NAMALWA (cell line): ENCODE measurements around the gene DCDC2B.
"Not testable (repeated sequence)": the region's sequence is repeated elsewhere in the genome, so short reads cannot be mapped to it uniquely, and the experiment has no call there.

Source experiments
- DNase-seq: peaks from one replicate; pipeline ENCODE4 v3.0.0-alpha.2; 2015; ENCODE audit warnings: low spot score

The DCDC2B gene

DNA sequence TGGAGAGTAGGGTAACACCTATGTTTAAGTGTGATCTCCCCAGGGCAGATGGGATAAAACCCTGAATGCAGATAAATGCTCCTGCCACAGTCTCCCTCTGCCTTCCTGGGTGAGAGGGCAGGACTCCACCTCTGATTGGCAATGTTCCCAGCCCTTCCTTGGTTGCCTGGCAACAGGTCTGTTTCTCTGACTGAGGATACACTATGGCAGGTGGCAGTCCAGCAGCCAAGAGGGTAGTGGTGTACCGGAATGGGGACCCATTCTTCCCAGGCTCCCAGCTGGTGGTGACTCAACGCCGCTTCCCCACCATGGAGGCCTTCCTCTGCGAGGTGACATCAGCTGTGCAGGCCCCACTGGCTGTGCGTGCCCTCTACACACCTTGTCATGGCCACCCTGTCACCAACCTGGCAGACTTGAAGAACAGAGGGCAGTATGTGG is at the start of gene DCDC2B:
Gene DCDC2B, plus strand, starts transcription at position 199 of the 438 bp plus-strand sequence. Its CDS starts 5 bp downstream, at position 204.
- DNase-seq = no peak

DNA sequence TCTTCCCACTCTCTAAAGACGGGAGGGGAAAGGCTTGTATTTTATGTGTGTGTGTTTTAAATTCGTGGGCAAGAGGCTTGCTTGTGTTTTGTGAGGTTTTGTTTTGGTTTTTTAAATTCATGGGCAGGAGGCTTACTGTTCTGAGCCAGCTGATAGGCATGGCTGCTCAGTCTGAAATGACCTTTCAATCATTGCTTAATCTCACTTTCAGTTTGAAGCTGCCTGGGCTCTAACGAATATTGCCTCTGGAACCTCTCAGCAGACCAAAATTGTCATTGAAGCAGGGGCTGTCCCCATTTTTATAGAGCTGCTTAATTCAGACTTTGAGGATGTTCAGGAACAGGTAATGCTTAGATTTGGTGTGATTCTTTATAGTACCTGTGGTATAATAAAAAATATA is 49.7 kb upstream of the DCDC2B start:
- no peak for DNase-seq

- no peak for DNase-seq
Measured at GRCh38 chr1:32163405-32163804, 45.5 kb upstream of the DCDC2B start.

- not testable (repeated sequence) for DNase-seq
Measured at GRCh38 chr1:32165633-32166032, 43.3 kb upstream of the DCDC2B start.

- no peak for DNase-seq
Measured at GRCh38 chr1:32170991-32171390, 37.9 kb upstream of the DCDC2B start.

DNA sequence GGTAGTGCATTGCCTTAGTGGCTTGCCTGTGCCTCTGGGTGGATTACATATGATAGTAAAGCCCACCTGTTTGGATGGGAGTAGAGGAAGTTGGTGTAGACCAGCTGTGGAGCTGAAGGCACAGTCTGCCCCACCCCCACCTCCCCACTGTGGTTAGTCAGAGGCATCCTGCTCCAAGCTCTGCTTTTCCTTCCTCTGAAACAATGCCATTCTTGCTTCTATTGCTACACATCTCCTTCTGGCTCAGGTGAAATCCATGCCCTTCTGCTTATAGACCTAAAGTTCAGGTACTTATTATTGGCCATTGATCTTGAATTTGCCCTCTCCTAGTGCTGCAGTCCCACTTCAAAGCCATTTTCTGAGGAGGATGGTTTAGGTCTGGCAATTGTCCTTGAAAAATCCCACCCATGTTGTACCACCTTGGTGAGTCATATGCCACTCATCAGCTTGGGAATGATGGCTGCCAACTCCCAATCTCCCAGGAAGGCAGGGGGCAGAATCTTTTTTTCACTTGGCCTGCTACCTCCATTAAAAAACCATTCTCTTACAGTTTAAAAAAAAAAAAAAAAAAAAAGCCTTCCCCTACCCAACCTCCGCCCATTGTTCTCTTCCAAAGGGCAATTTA is 36.2 kb upstream of the DCDC2B start:
- DNase-seq = no peak

DNA sequence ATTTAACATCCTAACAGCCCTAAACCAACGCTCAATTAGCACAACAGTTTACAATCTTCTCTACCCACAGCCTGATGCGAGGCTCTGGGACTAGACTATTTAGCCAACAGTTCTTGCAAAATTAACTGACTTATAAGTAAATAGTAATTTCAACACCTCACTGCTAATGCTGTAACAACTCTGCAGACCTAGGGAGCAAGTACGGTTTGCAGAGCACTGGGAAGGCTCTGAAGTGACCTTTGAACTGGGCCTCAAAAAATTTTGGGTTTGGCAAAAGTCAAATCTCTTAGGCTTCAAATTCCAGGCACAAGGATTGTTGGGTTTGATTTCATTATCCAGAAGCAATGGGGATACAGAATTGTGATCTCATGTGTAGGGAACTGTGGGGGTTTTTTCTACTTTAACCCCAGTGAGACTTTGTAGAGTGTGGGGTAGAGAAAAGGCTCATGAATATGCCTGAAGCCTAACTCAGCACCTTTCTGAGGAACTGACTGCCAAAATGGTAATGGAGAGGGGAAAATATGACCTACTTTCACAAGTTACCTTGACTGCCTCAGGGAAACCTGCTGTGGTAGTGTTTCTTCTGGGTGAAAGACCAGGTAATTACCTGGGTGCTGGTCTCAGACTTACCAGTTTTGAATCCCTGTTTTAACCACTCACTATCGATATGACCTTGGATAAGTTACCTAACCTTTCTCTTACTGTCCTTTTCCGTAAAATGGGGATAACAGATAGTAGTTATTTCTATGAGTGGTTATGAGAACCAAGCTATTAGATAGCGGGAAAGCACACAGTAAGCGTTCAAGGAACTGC is 30.3 kb upstream of the DCDC2B start:
- DNase-seq = no peak

DNA sequence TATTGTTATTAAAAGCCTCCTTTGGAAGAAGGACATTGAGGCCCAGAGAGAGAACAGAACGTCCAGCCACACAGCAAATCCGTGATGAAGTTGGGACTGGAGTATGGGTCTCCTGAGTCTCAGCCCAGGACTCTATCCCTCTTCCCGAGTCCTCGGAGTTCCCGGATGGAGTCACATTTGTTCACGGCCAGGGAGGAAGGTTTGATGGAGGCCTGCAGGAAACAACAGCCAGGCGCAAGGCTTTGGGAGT is 29.8 kb upstream of the DCDC2B start:
- DNase-seq = no peak

- peak; percentile 89 for DNase-seq
Measured at GRCh38 chr1:32179443-32180185, 29.3 kb upstream of the DCDC2B start, which contains the start of gene TXLNA. TSS of gene TXLNA (plus strand) at chr1:32179675. CDS start at chr1:32180346, 671 bp downstream.

GRCh38 chr1:32180186-32181060 is 28.5 kb upstream of the DCDC2B start:
- DNase-seq = peak; percentile 49

DNA sequence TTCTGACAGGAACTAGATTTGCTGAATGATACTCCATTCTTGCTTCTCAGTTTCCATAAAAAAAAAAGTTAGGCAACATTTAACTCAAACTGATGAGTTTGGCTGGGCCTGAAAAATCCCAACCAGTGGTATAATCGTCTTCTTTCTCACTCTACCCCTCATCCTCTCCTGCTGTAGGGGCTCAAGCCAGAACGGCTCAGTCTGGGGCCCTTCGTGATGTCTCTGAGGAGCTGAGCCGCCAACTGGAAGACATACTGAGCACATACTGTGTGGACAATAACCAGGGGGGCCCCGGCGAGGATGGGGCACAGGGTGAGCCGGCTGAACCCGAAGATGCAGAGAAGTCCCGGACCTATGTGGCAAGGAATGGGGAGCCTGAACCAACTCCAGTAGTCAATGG is 27.8 kb upstream of the DCDC2B start:
- DNase-seq = no peak

GRCh38 chr1:32181563-32181962 is 27.3 kb upstream of the DCDC2B start:
- DNase-seq = no peak

DNA sequence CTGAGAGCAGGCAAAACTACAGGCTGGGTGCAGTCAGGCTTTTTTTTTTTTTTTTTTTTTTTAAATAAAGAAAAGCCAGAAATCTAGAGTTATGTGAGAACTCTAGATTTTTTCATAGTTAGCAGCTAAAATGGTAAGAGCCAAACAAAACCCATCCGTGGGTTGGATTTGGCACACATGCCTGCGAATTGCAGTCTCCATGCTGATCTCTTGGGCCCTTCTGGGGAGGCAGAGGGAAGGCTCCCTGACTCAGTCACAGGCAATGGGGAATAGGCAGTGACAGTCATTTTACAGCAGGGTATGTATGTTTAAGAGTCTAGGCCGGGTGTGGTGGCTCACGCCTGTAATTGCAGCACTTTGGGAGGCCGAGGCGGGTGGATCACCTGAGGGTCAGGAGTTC is 26.8 kb upstream of the DCDC2B start:
- DNase-seq = no peak

- no peak for DNase-seq
Measured at GRCh38 chr1:32184650-32185049, 24.2 kb upstream of the DCDC2B start.

- no peak for DNase-seq
Measured at GRCh38 chr1:32186077-32186476, 22.8 kb upstream of the DCDC2B start.

DNA sequence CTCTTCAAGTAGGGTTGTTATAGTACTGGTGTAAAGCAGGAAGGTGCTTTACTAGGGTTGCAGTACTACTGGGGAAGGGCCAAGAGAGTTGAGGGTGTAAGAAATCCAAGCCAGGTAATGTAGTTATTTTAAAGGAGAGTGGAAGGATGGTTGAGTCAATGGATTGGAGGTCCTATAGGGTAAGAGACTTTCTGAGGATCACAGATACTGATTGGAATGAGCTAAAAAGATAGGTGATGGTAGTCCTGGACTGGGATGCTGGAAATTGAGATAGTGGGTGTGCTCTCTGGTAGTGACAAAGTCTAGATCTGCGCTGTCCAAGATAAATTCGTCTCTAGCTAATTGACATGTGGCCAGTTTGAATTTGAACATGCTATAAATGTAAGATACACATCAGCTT is 22.4 kb upstream of the DCDC2B start:
- no peak for DNase-seq

DNA sequence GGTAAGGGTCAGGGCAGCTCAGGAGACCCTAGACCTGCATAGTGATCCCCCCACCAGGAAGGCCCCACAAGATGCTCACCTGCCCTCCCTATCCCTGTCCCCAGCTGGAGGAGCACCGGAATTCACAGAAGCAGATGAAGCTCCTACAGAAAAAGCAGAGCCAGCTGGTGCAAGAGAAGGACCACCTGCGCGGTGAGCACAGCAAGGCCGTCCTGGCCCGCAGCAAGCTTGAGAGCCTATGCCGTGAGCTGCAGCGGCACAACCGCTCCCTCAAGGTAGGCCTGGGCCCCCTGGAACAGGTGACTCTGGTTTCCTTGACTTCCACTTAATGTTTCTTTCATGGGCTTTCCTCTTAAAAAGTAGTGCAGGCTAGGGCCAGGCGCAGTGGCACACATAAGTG is 21.0 kb upstream of the DCDC2B start:
- DNase-seq = no peak

- DNase-seq = no peak
Measured at GRCh38 chr1:32192220-32192948, 16.5 kb upstream of the DCDC2B start.

DNA sequence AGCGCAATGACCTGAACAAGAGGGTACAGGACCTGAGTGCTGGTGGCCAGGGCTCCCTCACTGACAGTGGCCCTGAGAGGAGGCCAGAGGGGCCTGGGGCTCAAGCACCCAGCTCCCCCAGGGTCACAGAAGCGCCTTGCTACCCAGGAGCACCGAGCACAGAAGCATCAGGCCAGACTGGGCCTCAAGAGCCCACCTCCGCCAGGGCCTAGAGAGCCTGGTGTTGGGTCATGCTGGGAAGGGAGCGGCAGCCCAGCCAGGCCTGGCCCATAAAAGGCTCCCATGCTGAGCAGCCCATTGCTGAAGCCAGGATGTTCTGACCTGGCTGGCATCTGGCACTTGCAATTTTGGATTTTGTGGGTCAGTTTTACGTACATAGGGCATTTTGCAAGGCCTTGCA is 13.9 kb upstream of the DCDC2B start:
- no peak for DNase-seq

DNA sequence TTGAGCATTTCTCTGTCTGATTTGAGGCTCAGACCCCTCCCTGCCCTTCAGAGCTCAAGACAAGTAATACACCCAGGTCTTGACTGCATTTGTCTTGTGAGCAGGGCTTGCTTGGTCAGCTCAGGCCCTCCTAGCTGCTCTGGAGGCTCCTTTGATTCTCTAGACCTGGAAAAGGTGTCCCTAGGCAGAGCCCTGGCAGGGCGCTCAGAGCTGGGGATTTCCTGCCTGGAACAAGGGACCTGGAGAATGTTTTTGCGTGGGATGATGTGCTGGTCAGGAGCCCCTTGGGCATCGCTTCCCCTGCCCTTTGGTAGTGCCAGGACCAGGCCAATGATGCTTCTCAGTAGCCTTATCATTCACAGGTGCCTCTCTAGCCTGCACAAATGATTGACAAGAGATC is 13.4 kb upstream of the DCDC2B start:
- DNase-seq = no peak
